ENCODE data around the gene LRRK1.

Gene LRRK1

DNA sequence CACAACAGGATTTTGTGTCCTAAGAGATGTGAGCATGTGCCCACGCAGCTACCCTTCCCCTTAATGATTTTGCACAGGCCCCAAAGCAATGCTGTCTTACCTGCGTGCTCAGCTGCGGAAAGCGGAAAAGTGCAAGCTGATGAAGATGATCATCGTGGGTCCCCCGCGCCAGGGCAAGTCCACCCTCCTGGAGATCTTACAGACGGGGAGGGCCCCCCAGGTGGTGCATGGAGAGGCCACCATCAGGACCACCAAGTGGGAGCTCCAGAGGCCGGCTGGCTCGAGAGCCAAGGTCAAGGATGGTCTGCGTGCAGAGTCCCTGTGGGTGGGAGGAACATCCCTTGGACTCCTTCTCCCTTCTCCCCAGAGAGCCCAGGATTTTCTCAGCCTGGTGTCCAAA lies 103.1 kb downstream of the LRRK1 start:
- H3K4me3 ChIP-seq (ENCODE audit: low read length), result no peak overlapping the region
- no peaks in the 10 kb centered on the region for H3K79me2 ChIP-seq (ENCODE audit: low read length)
- no peak for TF ChIP-seq EZH2phosphoT487 (IDR thresholded peaks at IDR 0.05; ENCODE audit: low read depth)
- TF ChIP-seq, protein P1, sequence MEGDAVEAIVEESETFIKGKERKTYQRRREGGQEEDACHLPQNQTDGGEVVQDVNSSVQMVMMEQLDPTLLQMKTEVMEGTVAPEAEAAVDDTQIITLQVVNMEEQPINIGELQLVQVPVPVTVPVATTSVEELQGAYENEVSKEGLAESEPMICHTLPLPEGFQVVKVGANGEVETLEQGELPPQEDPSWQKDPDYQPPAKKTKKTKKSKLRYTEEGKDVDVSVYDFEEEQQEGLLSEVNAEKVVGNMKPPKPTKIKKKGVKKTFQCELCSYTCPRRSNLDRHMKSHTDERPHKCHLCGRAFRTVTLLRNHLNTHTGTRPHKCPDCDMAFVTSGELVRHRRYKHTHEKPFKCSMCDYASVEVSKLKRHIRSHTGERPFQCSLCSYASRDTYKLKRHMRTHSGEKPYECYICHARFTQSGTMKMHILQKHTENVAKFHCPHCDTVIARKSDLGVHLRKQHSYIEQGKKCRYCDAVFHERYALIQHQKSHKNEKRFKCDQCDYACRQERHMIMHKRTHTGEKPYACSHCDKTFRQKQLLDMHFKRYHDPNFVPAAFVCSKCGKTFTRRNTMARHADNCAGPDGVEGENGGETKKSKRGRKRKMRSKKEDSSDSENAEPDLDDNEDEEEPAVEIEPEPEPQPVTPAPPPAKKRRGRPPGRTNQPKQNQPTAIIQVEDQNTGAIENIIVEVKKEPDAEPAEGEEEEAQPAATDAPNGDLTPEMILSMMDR (IDR thresholded peaks at IDR 0.05; ENCODE audit: low read depth, low read length), result no peak
- H3K27me3 ChIP-seq (ENCODE audit: low read depth, low read length), result no peaks in the 10 kb centered on the region
- no peaks in the 10 kb centered on the region for H3K9me3 ChIP-seq (ENCODE audit: insufficient read depth, low read length)
- peaks cover 5% of the 10 kb centered on the region; the same call in 1 of the 2 replicates for H4K20me1 ChIP-seq (ENCODE audit: insufficient read depth, low read length)
- H3K4me1 ChIP-seq (ENCODE audit: low read length), result no peaks in the 10 kb centered on the region
- no peak overlapping the region for H3K27ac ChIP-seq (ENCODE audit: low read length)
- no peak overlapping the region for H2AFZ ChIP-seq (ENCODE audit: low read depth, low read length)
- peaks cover 65% of the 10 kb centered on the region for H3K36me3 ChIP-seq (replicated peaks; ENCODE audit: low read depth, low read length)
- H3K9ac ChIP-seq (ENCODE audit: low read length), result no peak overlapping the region
- H3K4me2 ChIP-seq (ENCODE audit: low read length), result no peak overlapping the region

DNA sequence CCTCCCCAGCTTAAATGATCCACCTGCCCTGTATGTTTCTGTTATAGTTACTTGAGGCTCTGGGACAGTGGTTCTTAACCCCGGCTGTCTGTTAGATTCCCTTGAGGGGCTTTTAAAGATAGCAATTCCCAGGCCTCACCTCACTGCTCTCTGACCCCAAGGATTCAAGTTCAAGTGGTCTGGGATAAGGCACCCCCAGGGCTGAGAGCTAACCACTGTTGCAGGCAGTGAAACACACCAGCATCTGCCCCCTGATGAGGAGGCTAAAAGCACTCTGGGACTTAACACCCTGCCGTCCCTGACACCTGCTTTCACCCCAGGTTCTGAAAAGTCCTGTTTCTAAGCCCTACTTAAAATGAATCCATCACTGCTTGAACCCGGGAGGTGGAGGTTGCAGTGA lies 103.7 kb downstream of the LRRK1 start:
- Histone ChIP-seq H3K36me3 (replicated peaks; ENCODE audit: low read depth, low read length) (peaks cover 65% of the 10 kb centered on the region), H3K79me2 (ENCODE audit: low read length) (no peaks in the 10 kb centered on the region), H3K4me1 (ENCODE audit: low read length) (no peaks in the 10 kb centered on the region), H3K9me3 (ENCODE audit: insufficient read depth, low read length) (no peaks in the 10 kb centered on the region), H2AFZ (ENCODE audit: low read depth, low read length) (no peak overlapping the region), H4K20me1 (ENCODE audit: insufficient read depth, low read length) (peaks cover 5% of the 10 kb centered on the region; the same call in 1 of the 2 replicates), H3K4me2 (ENCODE audit: low read length) (no peak overlapping the region), H3K27ac (ENCODE audit: low read length) (no peak overlapping the region), H3K9ac (ENCODE audit: low read length) (no peak overlapping the region), H3K27me3 (ENCODE audit: low read depth, low read length) (no peaks in the 10 kb centered on the region), H3K4me3 (ENCODE audit: low read length) (no peak overlapping the region)
- TF ChIP-seq EZH2phosphoT487 (IDR thresholded peaks at IDR 0.05; ENCODE audit: low read depth), result no peak
- TF ChIP-seq, protein P1 (IDR thresholded peaks at IDR 0.05; ENCODE audit: low read depth, low read length), result no peak

DNA sequence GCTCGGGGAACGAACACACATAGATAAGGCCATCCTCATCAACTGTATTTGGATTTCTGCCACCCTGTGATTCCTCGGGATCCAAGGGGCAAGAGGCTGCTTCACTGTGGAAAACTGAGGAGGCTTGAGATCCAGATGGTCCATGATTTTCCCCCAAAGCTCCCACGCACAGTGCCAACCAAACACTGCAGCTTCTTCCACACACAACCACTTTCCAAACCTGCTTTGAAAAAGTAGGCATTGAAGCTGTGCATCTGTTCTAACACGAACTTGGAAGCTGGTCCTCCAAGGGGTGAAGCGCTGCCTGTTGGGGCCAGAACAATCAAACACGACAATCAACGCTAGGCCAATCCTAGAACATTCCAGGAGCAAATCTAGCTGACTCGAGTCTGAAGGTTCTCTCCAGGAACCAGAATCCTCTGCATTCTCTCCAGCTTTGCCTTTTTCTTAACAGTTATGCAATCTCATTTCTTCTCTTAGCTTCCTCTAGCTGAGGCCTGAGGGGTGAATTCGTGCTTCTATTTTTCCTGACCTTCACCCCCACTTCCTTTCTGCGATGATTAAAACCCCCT lies 104.4 kb downstream of the LRRK1 start:
- Histone ChIP-seq H3K4me1 (ENCODE audit: low read length) (no peaks in the 10 kb centered on the region), H3K79me2 (ENCODE audit: low read length) (no peaks in the 10 kb centered on the region), H3K27me3 (ENCODE audit: low read depth, low read length) (no peaks in the 10 kb centered on the region), H3K36me3 (replicated peaks; ENCODE audit: low read depth, low read length) (peaks cover 65% of the 10 kb centered on the region), H3K4me2 (ENCODE audit: low read length) (no peak overlapping the region), H3K4me3 (ENCODE audit: low read length) (no peak overlapping the region), H2AFZ (ENCODE audit: low read depth, low read length) (no peak overlapping the region), H4K20me1 (ENCODE audit: insufficient read depth, low read length) (peaks cover 5% of the 10 kb centered on the region), H3K9me3 (ENCODE audit: insufficient read depth, low read length) (no peaks in the 10 kb centered on the region), H3K27ac (ENCODE audit: low read length) (no peak overlapping the region), H3K9ac (ENCODE audit: low read length) (no peak overlapping the region)
- TF ChIP-seq, protein P1 (IDR thresholded peaks at IDR 0.05; ENCODE audit: low read depth, low read length), result no peak
- TF ChIP-seq EZH2phosphoT487 (IDR thresholded peaks at IDR 0.05; ENCODE audit: low read depth), result no peak

DNA sequence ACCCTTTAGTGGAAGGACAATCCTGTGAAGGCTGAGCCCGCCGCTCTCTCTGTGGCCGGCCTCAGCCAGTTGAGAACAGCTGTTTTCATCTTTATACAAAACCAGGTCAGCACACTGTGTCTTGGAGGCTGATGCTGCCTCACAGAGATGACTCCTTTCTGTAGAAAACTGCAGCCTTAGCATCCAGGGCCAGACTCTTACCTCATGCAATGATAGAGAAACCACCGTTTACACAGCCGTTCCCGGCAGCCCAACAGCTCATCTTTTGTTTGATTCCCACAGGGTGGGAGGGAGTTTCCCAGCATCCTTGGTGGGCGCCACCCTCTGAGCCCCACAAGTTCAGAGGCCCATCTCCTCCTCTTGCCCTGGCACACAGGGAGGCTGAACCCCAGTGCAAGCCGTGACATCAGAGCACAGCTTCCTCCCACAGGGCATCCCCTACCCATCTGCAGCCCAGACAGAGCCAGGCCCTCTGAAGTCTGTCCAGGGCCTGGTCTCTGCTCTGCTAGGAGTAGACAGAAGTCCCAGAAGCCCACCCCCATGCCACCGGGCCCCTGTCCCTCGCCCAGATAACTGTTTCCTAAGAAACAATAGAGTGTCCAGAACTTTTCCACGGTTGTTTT lies 105.0 kb downstream of the LRRK1 start:
- H3K36me3 ChIP-seq (replicated peaks; ENCODE audit: low read depth, low read length), result peaks cover 70% of the 10 kb centered on the region
- no peaks in the 10 kb centered on the region for H3K9me3 ChIP-seq (ENCODE audit: insufficient read depth, low read length)
- H3K79me2 ChIP-seq (ENCODE audit: low read length), result no peaks in the 10 kb centered on the region
- H3K4me1 ChIP-seq (ENCODE audit: low read length), result no peaks in the 10 kb centered on the region
- peaks cover 3% of the 10 kb centered on the region; the same call in 1 of the 2 replicates for H4K20me1 ChIP-seq (ENCODE audit: insufficient read depth, low read length)
- H3K27ac ChIP-seq (ENCODE audit: low read length), result no peak overlapping the region
- TF ChIP-seq, protein P1 (IDR thresholded peaks at IDR 0.05; ENCODE audit: low read depth, low read length), result no peak
- no peak for TF ChIP-seq EZH2phosphoT487 (IDR thresholded peaks at IDR 0.05; ENCODE audit: low read depth)
- no peaks in the 10 kb centered on the region for H3K27me3 ChIP-seq (ENCODE audit: low read depth, low read length)
- no peak overlapping the region for H3K4me3 ChIP-seq (ENCODE audit: low read length)
- no peak overlapping the region for H3K4me2 ChIP-seq (ENCODE audit: low read length)
- no peak overlapping the region for H3K9ac ChIP-seq (ENCODE audit: low read length)
- no peak overlapping the region for H2AFZ ChIP-seq (ENCODE audit: low read depth, low read length)

Measured in OCI-LY3 (cell line).